CD8-positive, alpha-beta memory T cell (primary cell): ENCODE results near the gene ZNF33A. TPM values are rescaled to one million over a fixed set of nuclear protein-coding genes. Genes with fewer than 3 reads are reported as not detected.
"Not testable (repeated sequence)": the region's sequence is repeated elsewhere in the genome, so short reads cannot be mapped to it uniquely, and the experiment has no call there.

Source experiments
- CTCF ChIA-PET: fragments of 350-600 bp; sonication (Branson Sonifier 250); formaldehyde crosslinking; loops from one replicate; lab custom pipeline; 2021; ENCODE audit warnings: antibody characterized with exemption; lab: Charles Lee
- POLR2A ChIA-PET: fragments of 350-600 bp; sonication (Branson Sonifier 250); formaldehyde crosslinking; loops from one replicate; lab custom pipeline; 2021; ENCODE audit warnings: antibody characterized with exemption; lab: Charles Lee
- DNase-seq, 5 donors: peaks; one replicate each; pipeline versions ENCODE4 v3.0.0 to v3.0.0-alpha.2; 2020 to 2022; ENCODE audit warnings: mixed read lengths in 1 of 5
- H3K27ac ChIP-seq: one replicate; pipeline ENCODE4 v1.7.0; 2013; ENCODE audit warnings: low read depth, mild to moderate bottlenecking, low read length, moderate library complexity
- H3K27me3 ChIP-seq: 2 replicates; pipeline ENCODE4 v1.7.0; 2013; ENCODE audit warnings: low read length, mild to moderate bottlenecking; ENCODE audit not compliant: insufficient read depth, poor library complexity, severe bottlenecking
- H3K36me3 ChIP-seq: 2 replicates; pipeline ENCODE4 v1.7.0; 2013; ENCODE audit warnings: mild to moderate bottlenecking, low read length, moderate library complexity; ENCODE audit not compliant: insufficient read depth
- H3K4me1 ChIP-seq: 2 replicates; pipeline ENCODE4 v1.7.0; 2013; ENCODE audit warnings: mild to moderate bottlenecking, low read length, moderate library complexity; ENCODE audit not compliant: insufficient read depth
- H3K4me3 ChIP-seq: 2 replicates; pipeline ENCODE4 v1.7.0; 2013; ENCODE audit warnings: mild to moderate bottlenecking, low read length
- H3K9me3 ChIP-seq: 2 replicates; pipeline ENCODE4 v1.7.0; 2013; ENCODE audit warnings: mild to moderate bottlenecking, low read length
- H3K27ac Mint-ChIP-seq, 8 donors: one replicate each; pipeline ENCODE4 v1.8.0; 2020 to 2021; ENCODE audit warnings: mixed read lengths in 8 of 8, mild to moderate bottlenecking in 6 of 8, inconsistent platforms in 3 of 8, moderate library complexity in 3 of 8
- H3K27me3 Mint-ChIP-seq, 2 donors: one replicate each; pipeline ENCODE4 v1.8.0; 2020 to 2021; ENCODE audit warnings: mixed read lengths in 2 of 2, mild to moderate bottlenecking in 1 of 2, moderate library complexity in 1 of 2
- H3K36me3 Mint-ChIP-seq, 3 donors: one replicate each; pipeline ENCODE4 v1.8.0; 2020 to 2021; ENCODE audit warnings: mixed read lengths in 3 of 3, inconsistent platforms in 1 of 3, mild to moderate bottlenecking in 1 of 3
- H3K4me1 Mint-ChIP-seq, 3 donors: one replicate each; pipeline ENCODE4 v1.8.0; 2020 to 2021; ENCODE audit warnings: mixed read lengths in 3 of 3, inconsistent platforms in 1 of 3, mild to moderate bottlenecking in 1 of 3
- H3K4me3 Mint-ChIP-seq, 7 donors: one replicate each; pipeline ENCODE4 v1.8.0; 2020 to 2021; ENCODE audit warnings: mixed read lengths in 7 of 7, mild to moderate bottlenecking in 6 of 7, moderate library complexity in 4 of 7, inconsistent platforms in 2 of 7
- H3K9me3 Mint-ChIP-seq, 5 donors: one replicate each; pipeline ENCODE4 v1.8.0; 2020 to 2022; ENCODE audit warnings: mixed read lengths in 5 of 5, mild to moderate bottlenecking in 3 of 5, moderate library complexity in 2 of 5, inconsistent platforms in 1 of 5
- polyA plus RNA-seq: library from polyadenylated mRNA; unstranded; fragments of 300-500 nt; fragmentation: Illumina TruSeq; gene quantifications from one replicate; pipeline ENCODE4 v1.2.3, GENCODE V29; 2021
- total RNA-seq, 2 experiments: library from RNA; stranded (reverse); gene quantifications; one replicate each; pipeline ENCODE4 v1.2.3, GENCODE V29; 2021

Gene ZNF33A
- total and polyA plus RNA-seq, 3 experiments from 2014 or later, result 22.9 to 25.7 (median 24.1) TPM

DNA sequence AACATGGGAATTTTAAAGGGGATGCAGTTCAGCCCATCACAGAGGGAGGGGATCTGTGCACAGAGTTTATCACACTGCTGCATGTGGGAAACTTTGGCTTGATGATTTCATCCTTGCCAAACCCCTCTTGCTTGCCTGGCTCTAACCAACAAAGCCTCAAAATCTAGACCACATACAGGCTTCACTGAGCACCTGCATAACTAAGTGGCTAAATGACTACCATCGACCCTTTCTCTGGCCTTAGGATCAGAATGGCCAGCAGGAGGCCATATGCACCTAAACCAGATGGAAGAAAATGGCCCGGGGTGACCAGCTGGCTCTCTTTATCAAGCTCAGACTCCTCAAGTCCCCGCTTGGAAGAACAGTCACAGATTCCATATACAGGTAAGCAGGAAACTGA, 18.4 kb upstream of the ZNF33A start:
- H3K36me3 ChIP-seq, result no peaks in the 10 kb centered on the region
- peaks cover 0 to 3% (median 0%) of the 10 kb centered on the region in 5 donors for H3K9me3 Mint-ChIP-seq
- H3K4me1 ChIP-seq, result no peaks in the 10 kb centered on the region
- no peaks in the 10 kb centered on the region for H3K27me3 ChIP-seq
- H3K9me3 ChIP-seq, result no peaks in the 10 kb centered on the region
- ChIA-PET CTCF (interaction anchor here (1.4 kb wide), 1 partner anchor 15 kb away, joined by 4 read pairs; the partner anchor contains the start of gene ZNF25), POLR2A (no interaction called here)
- no peak overlapping the region for H3K4me3 Mint-ChIP-seq
- H3K4me3 ChIP-seq, result no peak overlapping the region
- DNase-seq, result no peak
- no peaks in the 10 kb centered on the region for H3K36me3 Mint-ChIP-seq
- H3K4me1 Mint-ChIP-seq, result no peaks in the 10 kb centered on the region
- H3K27me3 Mint-ChIP-seq, result peaks cover 3 to 18% of the 10 kb centered on the region in 2 donors
- no peak overlapping the region for H3K27ac Mint-ChIP-seq
- no peak overlapping the region for H3K27ac ChIP-seq

DNA sequence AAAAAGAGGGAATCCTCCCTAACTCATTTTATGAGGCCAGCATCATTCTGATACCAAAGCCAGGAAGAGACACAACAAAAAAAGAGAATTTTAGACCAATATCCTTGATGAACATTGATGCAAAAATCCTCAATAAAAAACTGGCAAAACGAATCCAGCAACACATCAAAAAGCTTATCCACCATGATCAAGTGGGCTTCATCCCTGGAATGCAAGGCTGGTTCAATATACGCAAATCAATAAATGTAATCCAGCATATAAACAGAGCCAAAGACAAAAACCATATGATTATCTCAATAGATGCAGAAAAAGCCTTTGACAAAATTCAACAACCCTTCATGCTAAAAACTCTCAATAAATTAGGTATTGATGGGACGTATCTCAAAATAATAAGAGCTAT, 11.6 kb upstream of the ZNF33A start:
- H3K9me3 Mint-ChIP-seq, H3K4me3 Mint-ChIP-seq, CTCF ChIA-PET, H3K4me1 ChIP-seq, H3K9me3 ChIP-seq, DNase-seq, H3K4me3 ChIP-seq, H3K27ac ChIP-seq, H3K36me3 Mint-ChIP-seq, H3K27me3 ChIP-seq, H3K27me3 Mint-ChIP-seq, POLR2A ChIA-PET, H3K36me3 ChIP-seq, H3K4me1 Mint-ChIP-seq, H3K27ac Mint-ChIP-seq: not testable (repeated sequence)

DNA sequence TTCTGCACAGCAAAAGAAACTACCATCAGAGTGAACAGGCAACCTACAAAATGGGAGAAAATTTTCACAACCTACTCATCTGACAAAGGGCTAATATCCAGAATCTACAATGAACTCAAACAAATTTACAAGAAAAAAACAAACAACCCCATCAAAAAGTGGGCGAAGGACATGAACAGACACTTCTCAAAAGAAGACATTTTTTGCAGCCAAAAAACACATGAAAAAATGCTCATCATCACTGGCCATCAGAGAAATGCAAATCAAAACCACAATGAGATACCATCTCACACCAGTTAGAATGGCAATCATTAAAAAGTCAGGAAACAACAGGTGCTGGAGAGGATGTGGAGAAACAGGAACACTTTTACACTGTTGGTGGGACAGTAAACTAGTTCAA, 10.0 kb upstream of the ZNF33A start:
- H3K27ac Mint-ChIP-seq, H3K4me1 Mint-ChIP-seq, H3K4me3 Mint-ChIP-seq, H3K27me3 ChIP-seq, H3K9me3 Mint-ChIP-seq, H3K36me3 ChIP-seq, POLR2A ChIA-PET, H3K36me3 Mint-ChIP-seq, CTCF ChIA-PET, H3K27ac ChIP-seq, H3K27me3 Mint-ChIP-seq, DNase-seq, H3K9me3 ChIP-seq, H3K4me3 ChIP-seq, H3K4me1 ChIP-seq: not testable (repeated sequence)

DNA sequence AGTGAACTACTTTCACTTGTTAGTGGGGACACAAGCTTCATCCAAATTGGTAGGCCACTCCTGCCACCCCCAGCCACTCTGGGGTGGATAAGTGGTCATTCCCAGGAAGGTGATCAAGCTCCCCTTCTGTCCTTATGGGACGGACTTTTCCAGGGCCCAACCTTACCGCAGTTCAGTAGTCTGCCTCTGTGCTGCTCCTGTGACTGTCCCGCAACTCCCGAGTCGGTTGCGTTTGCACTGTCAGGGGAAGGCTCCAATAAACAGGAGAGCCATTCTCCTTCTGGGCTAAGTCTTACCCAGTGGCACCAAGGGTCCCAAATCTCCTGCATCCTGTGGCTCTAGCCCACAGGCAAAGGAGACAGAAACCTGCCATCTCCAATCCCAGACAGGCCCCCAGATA, 7.4 kb upstream of the ZNF33A start:
- Mint-ChIP-seq H3K4me3 (no peak overlapping the region), H3K27me3 (no peaks in the 10 kb centered on the region), H3K9me3 (peaks cover 0 to 3% (median 0%) of the 10 kb centered on the region in 5 donors), H3K4me1 (no peaks in the 10 kb centered on the region), H3K27ac (no peak overlapping the region), H3K36me3 (no peaks in the 10 kb centered on the region)
- Histone ChIP-seq H3K27me3 (no peaks in the 10 kb centered on the region), H3K4me3 (no peak overlapping the region), H3K9me3 (no peaks in the 10 kb centered on the region), H3K36me3 (no peaks in the 10 kb centered on the region), H3K27ac (no peak overlapping the region), H3K4me1 (no peaks in the 10 kb centered on the region)
- DNase-seq, result no peak
- ChIA-PET POLR2A (no interaction called here), CTCF (interaction anchor here (1.4 kb wide), 1 partner anchor 26 kb away, joined by 4 read pairs; the partner anchor contains the start of gene ZNF25)

DNA sequence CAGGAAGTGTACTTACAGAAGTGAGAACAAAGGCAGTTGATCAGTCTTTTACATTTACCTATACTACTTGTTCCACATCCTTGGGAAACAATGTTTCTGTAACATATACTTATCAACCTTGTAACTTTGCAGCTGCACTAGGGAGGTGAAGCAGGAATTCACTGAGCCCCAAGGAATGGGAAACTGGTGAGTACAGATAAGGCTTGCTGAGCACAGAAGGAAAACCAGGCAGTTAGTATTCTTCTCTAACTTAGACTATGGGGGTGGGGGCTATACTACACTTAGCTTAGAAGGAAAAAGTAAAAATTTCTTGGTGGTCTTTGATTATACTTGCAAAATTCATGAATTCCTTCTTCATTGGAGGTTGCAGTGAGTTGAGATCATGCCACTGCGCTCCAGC, 6.9 kb upstream of the ZNF33A start:
- DNase-seq, result no peak
- Histone ChIP-seq H3K4me3 (no peak overlapping the region), H3K9me3 (no peaks in the 10 kb centered on the region), H3K27ac (no peak overlapping the region), H3K4me1 (no peaks in the 10 kb centered on the region), H3K36me3 (no peaks in the 10 kb centered on the region), H3K27me3 (no peaks in the 10 kb centered on the region)
- ChIA-PET CTCF (no interaction called here), POLR2A (no interaction called here)
- no peaks in the 10 kb centered on the region for H3K36me3 Mint-ChIP-seq
- H3K27me3 Mint-ChIP-seq, result no peaks in the 10 kb centered on the region
- peak overlapping the region in 1 of 8 donors; percentile 12 for H3K27ac Mint-ChIP-seq
- no peak overlapping the region for H3K4me3 Mint-ChIP-seq
- H3K9me3 Mint-ChIP-seq, result peaks cover 0 to 3% (median 0%) of the 10 kb centered on the region in 5 donors
- no peaks in the 10 kb centered on the region for H3K4me1 Mint-ChIP-seq

DNA sequence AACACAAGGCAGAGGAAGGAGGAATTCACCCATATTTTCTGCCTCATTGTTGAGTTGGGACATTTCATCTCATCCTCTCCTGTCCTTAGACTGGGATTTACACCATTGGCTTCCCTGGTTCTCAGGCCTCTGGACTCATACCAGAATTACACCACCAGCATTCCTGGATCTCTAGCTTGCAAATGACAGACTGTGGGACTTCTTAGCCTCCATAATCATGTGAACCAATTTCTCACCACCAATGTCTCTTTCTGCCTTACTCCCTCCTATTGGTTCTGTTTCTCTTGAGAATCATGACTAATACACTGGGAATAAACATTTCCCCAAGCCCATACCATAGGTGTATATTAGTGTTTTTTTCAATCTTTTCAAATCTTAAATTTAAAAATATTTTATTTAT, 2.9 kb upstream of the ZNF33A start:
- CTCF ChIA-PET, result interaction anchor here (1.0 kb wide), 1 partner anchor 31 kb away, joined by 3 read pairs; no protein-coding TSS in a partner anchor
- Histone ChIP-seq H3K4me1 (peaks cover 11% of the 10 kb centered on the region), H3K27me3 (no peaks in the 10 kb centered on the region), H3K4me3 (no peak overlapping the region), H3K36me3 (no peaks in the 10 kb centered on the region), H3K9me3 (no peaks in the 10 kb centered on the region), H3K27ac (no peak overlapping the region)
- Mint-ChIP-seq H3K9me3 (no peaks in the 10 kb centered on the region), H3K36me3 (peaks cover 0 to 18% (median 0%) of the 10 kb centered on the region in 3 donors), H3K27me3 (no peaks in the 10 kb centered on the region), H3K27ac (peak overlapping the region in 4 of 8 donors; percentile 12 to 70 (median 32)), H3K4me1 (peaks cover 23 to 28% (median 25%) of the 10 kb centered on the region in 3 donors), H3K4me3 (no peak overlapping the region)
- no peak for DNase-seq
- POLR2A ChIA-PET, result no interaction called here

DNA sequence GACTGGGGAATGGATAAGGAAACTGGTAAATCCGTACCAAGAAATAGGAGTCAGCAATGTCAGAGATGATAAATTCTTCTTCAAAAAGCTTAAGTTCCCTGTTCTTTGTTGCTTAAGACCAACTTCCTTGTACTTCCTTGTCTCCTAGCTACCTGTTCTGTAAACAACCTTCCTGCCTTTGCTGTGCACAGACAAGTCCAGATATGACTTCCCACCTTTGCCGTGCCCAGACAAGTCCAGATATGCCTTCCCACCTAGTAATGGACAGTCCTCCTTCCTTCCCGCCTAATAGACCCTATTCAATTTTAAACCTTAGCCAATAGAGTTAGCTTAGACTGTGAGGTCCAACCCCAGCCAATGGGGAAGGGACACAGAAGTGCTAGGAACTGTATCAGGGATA, 2.5 kb upstream of the ZNF33A start:
- DNase-seq, result no peak
- POLR2A ChIA-PET, result no interaction called here
- CTCF ChIA-PET, result interaction anchor here (1.0 kb wide), 1 partner anchor 31 kb away, joined by 3 read pairs; no protein-coding TSS in a partner anchor
- H3K36me3 ChIP-seq, result no peaks in the 10 kb centered on the region
- Mint-ChIP-seq H3K27ac (peak overlapping the region in 3 of 8 donors; percentile 18 to 70 (median 38)), H3K4me3 (peak overlapping the region in 3 of 7 donors; percentile 3 to 81 (median 51)), H3K9me3 (no peaks in the 10 kb centered on the region), H3K27me3 (no peaks in the 10 kb centered on the region), H3K36me3 (peaks cover 0 to 22% (median 2%) of the 10 kb centered on the region in 3 donors), H3K4me1 (peaks cover 25 to 32% (median 29%) of the 10 kb centered on the region in 3 donors)
- peaks cover 11% of the 10 kb centered on the region for H3K4me1 ChIP-seq
- H3K27ac ChIP-seq, result no peak overlapping the region
- H3K4me3 ChIP-seq, result no peak overlapping the region
- no peaks in the 10 kb centered on the region for H3K9me3 ChIP-seq
- H3K27me3 ChIP-seq, result no peaks in the 10 kb centered on the region

DNA sequence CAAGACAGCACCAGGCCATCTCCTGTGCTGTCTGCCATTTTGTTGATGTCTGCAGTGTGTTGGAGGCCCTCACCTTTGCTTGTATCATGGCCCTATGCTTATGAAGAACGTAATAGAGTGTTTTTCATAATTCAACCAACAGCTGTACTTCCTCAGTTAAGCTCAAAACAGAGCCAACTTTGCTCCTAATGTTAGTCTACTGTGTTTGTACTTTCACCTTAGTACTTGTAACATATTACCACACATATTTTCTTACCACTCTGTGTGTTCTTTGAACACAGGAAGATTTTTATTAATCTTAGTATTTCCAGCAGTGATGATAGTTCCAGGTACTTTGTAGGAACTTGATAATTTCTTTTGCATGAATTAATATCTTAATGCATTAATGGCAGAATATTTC, 5.9 kb downstream of the ZNF33A start:
- Histone ChIP-seq H3K9me3 (no peaks in the 10 kb centered on the region), H3K36me3 (peaks cover 44% of the 10 kb centered on the region), H3K27me3 (no peaks in the 10 kb centered on the region), H3K4me1 (peaks cover 13% of the 10 kb centered on the region), H3K4me3 (no peak overlapping the region), H3K27ac (no peak overlapping the region)
- Mint-ChIP-seq H3K27ac (peak overlapping the region in 1 of 8 donors; percentile 70), H3K27me3 (no peaks in the 10 kb centered on the region), H3K9me3 (peaks cover 2 to 6% (median 2%) of the 10 kb centered on the region in 5 donors), H3K36me3 (peaks cover 40 to 88% (median 46%) of the 10 kb centered on the region in 3 donors), H3K4me1 (peaks cover 41 to 77% (median 59%) of the 10 kb centered on the region in 3 donors), H3K4me3 (no peak overlapping the region)
- ChIA-PET POLR2A (no interaction called here), CTCF (no interaction called here)
- no peak for DNase-seq
